ENCODE measurements around the gene FMNL3. TPM values are rescaled to one million over a fixed set of nuclear protein-coding genes. Genes with fewer than 3 reads are reported as not detected.
"Not testable (repeated sequence)": the region's sequence is repeated elsewhere in the genome, so short reads cannot be mapped to it uniquely, and the experiment has no call there.

Gene FMNL3
- total RNA-seq, 1 donor from 2014 or later = 148 TPM

DNA sequence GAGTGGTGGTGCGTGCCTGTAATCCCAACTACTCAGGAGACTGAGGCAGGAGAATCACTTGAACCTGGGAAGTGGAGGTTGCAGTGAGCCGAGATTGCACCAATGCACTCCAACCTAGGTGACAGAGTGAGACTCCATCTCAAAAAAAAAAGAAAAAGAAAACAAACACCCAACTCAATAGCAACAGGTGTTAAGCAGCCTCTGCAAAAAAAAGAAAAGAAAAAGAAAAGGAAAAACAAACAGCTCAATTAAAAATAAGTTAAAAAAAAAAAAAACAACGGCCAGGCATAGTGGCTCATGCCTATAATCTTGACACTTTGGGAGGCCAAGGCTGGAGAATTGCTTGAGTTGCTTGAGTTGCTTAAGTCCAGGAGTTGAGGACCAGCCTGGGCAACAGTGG, 10.6 kb upstream of the FMNL3 start:
- DNase-seq (ENCODE audit: extremely low read depth, low read depth, low spot score) = not testable (repeated sequence)

GRCh38 chr12:49716553-49716952, 9.3 kb upstream of the FMNL3 start:
- no peak for DNase-seq (ENCODE audit: extremely low read depth, low read depth, low spot score)

GRCh38 chr12:49713952-49714351, 6.7 kb upstream of the FMNL3 start:
- DNase-seq (ENCODE audit: extremely low read depth, low read depth, low spot score) = not testable (repeated sequence)

- DNase-seq (ENCODE audit: extremely low read depth, low read depth, low spot score) = no peak
Observed at GRCh38 chr12:49708851-49709250, 1.6 kb upstream of the FMNL3 start.

DNA sequence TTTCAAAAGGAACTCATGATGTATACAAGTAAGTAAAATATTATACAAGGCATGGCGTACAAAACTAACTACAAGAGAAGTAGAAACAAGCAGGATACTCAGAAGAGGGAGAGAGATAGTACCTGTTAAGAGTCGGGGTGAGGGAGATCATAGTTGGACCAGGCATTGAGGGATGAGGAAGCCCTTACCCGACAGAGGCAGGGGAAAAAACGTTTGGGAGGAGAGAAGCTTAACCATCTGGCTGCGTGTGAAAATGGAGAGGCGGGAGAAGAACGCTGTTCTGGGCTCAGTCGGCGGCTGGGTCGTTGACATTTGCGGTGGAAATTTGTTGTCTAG, 575 bp upstream of the FMNL3 start:
- no peak for DNase-seq (ENCODE audit: extremely low read depth, low read depth, low spot score)

GRCh38 chr12:49706351-49707127, 666 bp downstream of the FMNL3 start:
- DNase-seq (ENCODE audit: extremely low read depth, low read depth, low spot score) = no peak

GRCh38 chr12:49705479-49706134, 1.6 kb downstream of the FMNL3 start:
- DNase-seq (ENCODE audit: extremely low read depth, low read depth, low spot score) = no peak

- DNase-seq (ENCODE audit: extremely low read depth, low read depth, low spot score) = no peak
Observed at GRCh38 chr12:49703647-49704137, 3.5 kb downstream of the FMNL3 start.

DNA sequence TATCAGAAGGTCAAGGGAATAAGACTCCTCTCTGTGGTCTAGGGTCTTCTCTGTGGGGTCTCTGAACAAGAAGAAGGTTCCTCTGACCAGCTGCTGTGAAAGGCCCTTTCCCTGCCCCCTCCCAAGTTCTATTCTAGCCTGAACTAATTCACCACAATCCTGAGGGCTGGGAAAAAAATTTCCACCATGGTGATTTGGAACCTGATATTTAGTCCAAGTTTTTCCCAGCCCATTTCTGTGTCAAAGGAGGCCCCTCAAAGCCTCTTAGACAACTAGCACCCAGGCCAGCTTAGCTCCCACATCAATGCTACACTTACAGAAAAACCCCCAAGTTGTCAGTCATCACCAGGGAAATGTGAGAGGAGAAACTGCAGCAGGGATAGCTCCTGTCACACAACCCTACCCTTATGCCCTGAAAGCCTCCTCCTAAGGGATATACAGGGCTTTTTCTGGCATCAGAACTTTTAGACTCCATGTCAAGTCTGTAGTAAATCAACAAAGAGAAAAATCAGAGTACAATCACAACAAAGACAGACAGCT, 4.5 kb downstream of the FMNL3 start:
- DNase-seq (ENCODE audit: extremely low read depth, low read depth, low spot score) = no peak

GRCh38 chr12:49702009-49702408, 5.2 kb downstream of the FMNL3 start:
- no peak for DNase-seq (ENCODE audit: extremely low read depth, low read depth, low spot score)

DNA sequence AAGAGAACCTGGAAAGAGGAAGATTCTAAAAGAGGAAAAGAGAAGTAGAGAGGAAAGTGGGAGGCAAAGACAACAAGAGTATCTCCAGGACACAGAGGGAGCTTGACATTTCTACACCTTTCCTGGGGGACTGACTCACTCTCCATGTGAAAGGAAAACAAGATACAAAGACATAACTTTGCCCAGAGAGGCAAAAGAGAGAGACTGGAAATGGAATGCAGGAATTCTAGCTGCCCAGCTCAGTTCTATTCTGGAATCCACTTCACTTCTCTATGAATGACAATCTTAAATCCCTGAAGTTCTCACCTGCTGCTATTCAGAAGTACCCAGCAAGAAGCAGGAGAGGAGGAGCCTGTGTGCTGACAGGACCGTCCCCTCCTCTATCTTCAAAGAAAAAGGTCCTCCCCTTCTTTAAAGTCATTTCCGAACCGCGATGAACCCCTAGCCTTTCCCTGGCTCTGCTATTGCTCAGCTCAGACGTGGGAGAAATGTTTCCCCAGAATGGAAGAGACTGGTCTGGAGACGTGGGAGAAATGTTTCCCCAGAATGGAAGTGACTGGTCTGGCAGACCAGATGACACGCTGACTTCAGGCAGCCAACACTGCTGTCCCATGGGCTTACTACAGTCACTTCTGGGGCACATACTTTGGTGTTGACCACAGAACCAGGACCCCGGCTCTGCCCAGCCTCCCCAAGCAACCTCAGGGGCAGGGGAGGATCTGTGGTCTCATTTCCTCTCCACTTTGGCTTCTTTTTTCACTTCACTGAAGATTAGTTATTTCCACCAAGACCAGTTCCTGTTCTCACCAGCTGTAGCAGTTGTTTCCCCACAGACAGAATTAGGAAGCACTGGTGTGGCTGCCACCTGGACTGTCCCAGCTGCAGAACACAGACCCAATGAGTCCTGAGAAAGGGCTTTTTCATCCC, 8.3 kb downstream of the FMNL3 start:
- DNase-seq (ENCODE audit: extremely low read depth, low read depth, low spot score) = no peak

- no peak for DNase-seq (ENCODE audit: extremely low read depth, low read depth, low spot score)
Observed at GRCh38 chr12:49697808-49698207, 9.4 kb downstream of the FMNL3 start.

DNA sequence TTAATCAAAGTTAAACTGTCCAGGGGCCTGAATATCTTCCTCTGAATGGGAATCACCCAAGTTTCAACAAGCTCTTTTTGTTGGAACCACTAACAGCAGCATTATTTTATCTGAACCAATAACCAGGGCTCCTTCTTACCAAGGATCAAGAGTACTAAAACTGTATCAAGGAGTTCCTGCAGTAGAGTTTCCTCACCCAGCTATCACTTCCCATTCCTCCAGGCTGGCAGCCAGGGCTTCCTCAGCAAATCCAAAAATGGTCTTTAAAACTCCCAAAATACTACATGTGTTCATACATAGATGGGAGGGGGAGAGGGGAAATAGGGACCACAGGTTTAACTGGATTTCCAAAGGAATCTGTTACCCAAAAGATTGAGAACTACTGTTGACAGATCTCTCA, 10.5 kb downstream of the FMNL3 start:
- DNase-seq (ENCODE audit: extremely low read depth, low read depth, low spot score) = no peak

DNA sequence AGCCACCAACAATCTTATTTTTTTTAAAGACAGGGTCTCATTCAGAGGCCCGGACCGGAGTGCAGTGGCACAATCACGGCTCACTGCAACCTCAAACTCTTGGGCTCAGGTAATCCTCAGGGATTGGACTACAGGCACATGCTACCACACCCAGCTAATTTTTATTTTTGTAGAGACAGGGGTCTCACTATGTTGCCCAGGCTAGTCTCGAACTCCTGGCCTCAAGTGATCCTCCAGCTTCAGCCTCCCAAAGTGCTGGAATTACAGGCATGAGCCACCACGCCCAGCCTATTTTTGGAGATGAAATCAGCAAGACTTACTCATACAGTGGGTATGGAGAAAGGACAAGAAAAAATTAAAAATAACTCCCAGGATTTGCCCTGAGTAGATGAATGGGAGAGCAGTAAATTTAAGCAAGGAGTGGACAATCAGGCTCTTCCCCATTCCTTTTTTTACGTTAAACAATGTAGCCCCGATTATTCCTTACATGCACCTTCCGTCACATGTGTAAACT, 13.2 kb downstream of the FMNL3 start:
- DNase-seq (ENCODE audit: extremely low read depth, low read depth, low spot score) = no peak

DNA sequence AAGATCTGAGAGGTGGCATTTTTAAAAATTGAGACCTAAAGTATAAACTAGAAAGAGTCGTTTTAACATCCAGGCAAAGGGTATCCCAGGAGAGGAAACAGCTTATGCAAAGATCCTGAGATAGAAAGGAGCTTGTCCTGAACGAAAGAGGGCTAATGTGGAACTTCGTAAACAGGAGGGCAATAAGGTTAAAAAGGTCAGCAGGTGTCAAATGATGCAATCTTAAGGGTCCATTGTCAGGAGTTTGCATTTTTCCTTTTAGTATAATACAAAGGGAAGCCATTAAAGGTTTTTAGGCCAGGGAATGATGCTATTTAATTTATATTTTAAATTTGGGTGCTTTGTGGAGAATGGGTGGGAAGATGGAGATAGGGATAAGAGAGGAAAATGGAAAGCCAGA, 14.4 kb downstream of the FMNL3 start:
- no peak for DNase-seq (ENCODE audit: extremely low read depth, low read depth, low spot score)

DNA sequence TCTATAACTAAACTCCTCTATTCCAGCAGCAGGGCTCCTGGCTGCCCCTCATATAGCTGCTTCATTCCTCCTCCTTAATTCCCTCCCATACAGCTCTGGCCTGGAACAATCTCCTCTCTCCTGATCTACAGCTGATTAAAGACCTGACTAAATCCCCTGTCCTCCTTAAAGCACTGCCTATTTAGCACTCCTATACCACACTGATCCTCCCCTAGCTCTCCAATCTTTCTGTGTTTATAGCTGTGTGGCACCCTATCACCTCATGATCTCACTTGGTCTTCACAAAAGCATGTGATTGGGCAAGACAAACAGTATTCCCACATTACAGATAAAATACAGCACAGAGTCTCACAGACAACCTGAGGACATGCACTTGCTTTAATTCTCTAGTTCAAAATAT, 17.4 kb downstream of the FMNL3 start:
- no peak for DNase-seq (ENCODE audit: extremely low read depth, low read depth, low spot score)

DNA sequence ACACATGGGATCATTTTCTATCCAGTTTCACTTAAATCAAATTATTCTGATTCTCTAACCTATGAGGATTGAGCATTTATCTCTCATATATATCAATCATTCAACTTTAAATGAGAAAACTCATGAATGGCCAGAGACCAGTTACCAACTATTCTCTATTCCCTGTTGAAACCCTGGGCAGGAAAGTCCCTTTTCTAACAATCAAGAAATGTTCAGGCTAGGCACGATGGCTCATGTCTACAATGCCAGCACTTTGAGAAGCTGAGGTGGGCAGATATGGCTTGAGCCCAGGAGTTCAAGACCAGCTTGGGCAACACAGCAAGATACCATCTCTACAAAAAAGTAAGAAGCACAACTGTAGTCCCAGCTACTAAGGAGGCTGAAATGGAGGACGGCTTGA, 18.0 kb downstream of the FMNL3 start:
- DNase-seq (ENCODE audit: extremely low read depth, low read depth, low spot score) = no peak

GRCh38 chr12:49687941-49688340, 19.3 kb downstream of the FMNL3 start:
- DNase-seq (ENCODE audit: extremely low read depth, low read depth, low spot score) = no peak

- no peak for DNase-seq (ENCODE audit: extremely low read depth, low read depth, low spot score)
Observed at GRCh38 chr12:49684310-49684854, 22.8 kb downstream of the FMNL3 start.

GRCh38 chr12:49683599-49684309, 23.5 kb downstream of the FMNL3 start:
- no peak for DNase-seq (ENCODE audit: extremely low read depth, low read depth, low spot score)
